ENCODE measurements around the gene ZNF813.
A peak's percentile ranks its signal among the peaks of the same experiment; 100 is the strongest.

The ZNF813 gene

DNA sequence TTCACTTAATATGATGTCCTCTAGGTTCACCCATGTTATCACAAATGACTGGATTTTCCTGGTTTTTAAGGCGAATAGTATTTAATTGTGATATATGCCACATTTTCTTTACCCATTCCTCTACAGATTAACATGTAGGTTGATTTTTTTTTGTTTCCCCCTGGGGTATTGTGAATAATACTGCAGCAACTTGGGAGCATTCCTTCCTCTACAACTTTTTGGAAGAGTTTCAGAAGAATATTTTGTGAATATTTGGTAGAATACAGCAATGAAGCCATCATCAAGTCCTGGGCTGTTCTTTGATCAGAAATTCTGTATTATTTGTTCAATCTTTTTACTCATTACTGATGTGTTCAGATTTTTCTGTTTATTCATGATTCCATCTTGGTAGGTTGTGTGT is 64.8 kb downstream of the ZNF813 start:
- no peak overlapping the region for H3K4me2 ChIP-seq (ENCODE audit: low read length)
- no peak overlapping the region for H3K9ac ChIP-seq (ENCODE audit: low read length)
- peaks cover 4% of the 10 kb centered on the region for H3K4me1 ChIP-seq (ENCODE audit: insufficient read depth, low read length, severe bottlenecking)
- H2AFZ ChIP-seq (ENCODE audit: low read length) = no peak overlapping the region
- H3K4me3 ChIP-seq (ENCODE audit: low read depth, low read length, poor library complexity, severe bottlenecking) = no peak overlapping the region
- H3K9me2 ChIP-seq (ENCODE audit: low read depth, low read length) = no peaks in the 10 kb centered on the region
- no peaks in the 10 kb centered on the region for H3K9me3 ChIP-seq (ENCODE audit: low read length)
- no peak for TF ChIP-seq EZH2 (IDR thresholded peaks at IDR 0.05; ENCODE audit: borderline replicate concordance, low read length)
- TF ChIP-seq CTCF (IDR thresholded peaks at IDR 0.05; ENCODE audit: low read length) = no peak
- H3F3A ChIP-seq (ENCODE audit: insufficient read depth, low read length) = no peaks in the 10 kb centered on the region
- H3K27me3 ChIP-seq (ENCODE audit: insufficient read depth, low read length) = no peaks in the 10 kb centered on the region
- H3K36me3 ChIP-seq (ENCODE audit: insufficient read depth, low read length) = no peaks in the 10 kb centered on the region
- no peaks in the 10 kb centered on the region for H4K20me1 ChIP-seq (ENCODE audit: insufficient read depth, low read length)
- no peak overlapping the region for H3K27ac ChIP-seq (ENCODE audit: low read depth, low read length, poor library complexity, severe bottlenecking)
- no peaks in the 10 kb centered on the region for H3K79me2 ChIP-seq (ENCODE audit: insufficient read depth, low read length)

DNA sequence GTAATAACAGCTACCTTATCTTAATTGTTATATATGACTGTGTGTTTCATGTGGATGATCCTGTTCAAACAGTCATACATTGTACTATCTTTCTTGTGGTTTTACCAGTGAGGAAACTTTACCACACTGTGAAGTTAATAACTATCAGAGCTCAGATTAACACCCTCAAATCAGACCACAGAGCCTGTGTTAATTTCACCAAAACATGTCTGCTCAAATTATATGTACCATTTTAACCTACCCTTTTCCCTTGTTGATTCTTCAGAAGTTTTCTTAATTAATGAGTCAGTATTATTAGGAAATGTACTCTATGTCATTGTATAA is 68.7 kb downstream of the ZNF813 start:
- no peaks in the 10 kb centered on the region for H4K20me1 ChIP-seq (ENCODE audit: insufficient read depth, low read length)
- no peak overlapping the region for H3K9ac ChIP-seq (ENCODE audit: low read length)
- no peaks in the 10 kb centered on the region for H3K79me2 ChIP-seq (ENCODE audit: insufficient read depth, low read length)
- no peaks in the 10 kb centered on the region for H3K27me3 ChIP-seq (ENCODE audit: insufficient read depth, low read length)
- no peak overlapping the region for H2AFZ ChIP-seq (ENCODE audit: low read length)
- TF ChIP-seq EZH2 (IDR thresholded peaks at IDR 0.05; ENCODE audit: borderline replicate concordance, low read length) (no peak), CTCF (IDR thresholded peaks at IDR 0.05; ENCODE audit: low read length) (no peak)
- peaks cover 5% of the 10 kb centered on the region for H3K36me3 ChIP-seq (ENCODE audit: insufficient read depth, low read length)
- no peak overlapping the region for H3K27ac ChIP-seq (ENCODE audit: low read depth, low read length, poor library complexity, severe bottlenecking)
- no peak overlapping the region for H3K4me2 ChIP-seq (ENCODE audit: low read length)
- H3K9me3 ChIP-seq (ENCODE audit: low read length) = no peaks in the 10 kb centered on the region
- no peaks in the 10 kb centered on the region for H3F3A ChIP-seq (ENCODE audit: insufficient read depth, low read length)
- H3K9me2 ChIP-seq (ENCODE audit: low read depth, low read length) = no peaks in the 10 kb centered on the region
- H3K4me1 ChIP-seq (ENCODE audit: insufficient read depth, low read length, severe bottlenecking) = peaks cover 8% of the 10 kb centered on the region
- H3K4me3 ChIP-seq (ENCODE audit: low read depth, low read length, poor library complexity, severe bottlenecking) = no peak overlapping the region

DNA sequence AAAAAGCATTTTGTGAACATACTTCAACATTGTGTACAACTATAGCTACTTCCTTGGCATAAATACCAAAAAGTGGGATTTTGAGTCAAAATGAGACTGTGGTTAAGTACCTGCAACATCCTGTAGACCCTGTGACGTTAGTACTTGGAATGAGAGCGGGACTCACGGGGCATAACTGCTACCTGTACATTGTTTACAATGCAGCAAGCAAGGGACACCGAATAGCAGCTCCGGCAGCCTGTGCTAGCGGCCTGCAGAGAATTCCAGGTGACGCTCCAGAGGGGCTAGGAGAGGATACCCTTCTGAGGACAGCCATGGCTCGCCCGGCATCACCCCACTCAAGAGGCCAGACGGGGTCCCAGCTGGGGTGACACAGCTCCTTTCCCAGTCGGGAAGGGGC is 69.6 kb downstream of the ZNF813 start:
- peaks cover 8% of the 10 kb centered on the region for H3K4me1 ChIP-seq (ENCODE audit: insufficient read depth, low read length, severe bottlenecking)
- H3K9me3 ChIP-seq (ENCODE audit: low read length) = no peaks in the 10 kb centered on the region
- peak overlapping the region; percentile 86 for H3K4me3 ChIP-seq (ENCODE audit: low read depth, low read length, poor library complexity, severe bottlenecking)
- H2AFZ ChIP-seq (ENCODE audit: low read length) = peak overlapping the region; percentile 92; the same call in 1 of the 2 replicates
- H3F3A ChIP-seq (ENCODE audit: insufficient read depth, low read length) = no peaks in the 10 kb centered on the region
- peaks cover 13% of the 10 kb centered on the region for H3K36me3 ChIP-seq (ENCODE audit: insufficient read depth, low read length)
- no peaks in the 10 kb centered on the region for H3K79me2 ChIP-seq (ENCODE audit: insufficient read depth, low read length)
- H3K27me3 ChIP-seq (ENCODE audit: insufficient read depth, low read length) = no peaks in the 10 kb centered on the region
- TF ChIP-seq EZH2 (IDR thresholded peaks at IDR 0.05; ENCODE audit: borderline replicate concordance, low read length) (no peak), CTCF (IDR thresholded peaks at IDR 0.05; ENCODE audit: low read length) (no peak)
- H3K9ac ChIP-seq (ENCODE audit: low read length) = peak overlapping the region; percentile 84; the same call in 1 of the 2 replicates
- peak overlapping the region; percentile 69 for H3K4me2 ChIP-seq (ENCODE audit: low read length)
- no peaks in the 10 kb centered on the region for H4K20me1 ChIP-seq (ENCODE audit: insufficient read depth, low read length)
- no peak overlapping the region for H3K27ac ChIP-seq (ENCODE audit: low read depth, low read length, poor library complexity, severe bottlenecking)
- H3K9me2 ChIP-seq (ENCODE audit: low read depth, low read length) = no peaks in the 10 kb centered on the region
